Left lobe of liver (tissue), 2 donors: Measurements from ENCODE around the gene RTN4RL1. TPM values are rescaled to one million over a fixed set of nuclear protein-coding genes. Genes with fewer than 3 reads are reported as not detected.

Experiments used
- ATAC-seq: fragments of 200-7000 bp; cut with Tn5 transposase; one replicate; pipeline ENCODE4 v1.9.1; 2020; ENCODE audit warnings: mild to moderate bottlenecking, moderate library complexity
- DNase-seq: peaks from one replicate; pipeline ENCODE4 v3.0.0-alpha.2; 2020; ENCODE audit warnings: low spot score
- total RNA-seq: library from RNA; stranded (reverse); gene quantifications from one replicate; pipeline ENCODE4 v1.2.1, GENCODE V29; 2021
- donor health status: DM: no; HTN: no; CAD: no; lungs with moderate emphysema.
- donor health status: DM: no; HTN: yes; CAD: no.

The RTN4RL1 gene
- total RNA-seq, result 1.8 TPM

- peak; percentile 76 for DNase-seq
- peak; percentile 67 for ATAC-seq
Measured at GRCh38 chr17:2025220-2025621, at the start of gene RTN4RL1. Gene RTN4RL1, minus strand, starts transcription at chr17:2025334. Its CDS starts 469 bp downstream, at chr17:2024865.

GRCh38 chr17:2074919-2075318 lies 49.8 kb upstream of the RTN4RL1 start:
- no peak for ATAC-seq

GRCh38 chr17:2071455-2072281 lies 46.5 kb upstream of the RTN4RL1 start:
- ATAC-seq (peak; percentile 33), DNase-seq (peak; percentile 69)

More at GRCh38 chr17:2074919-2075318, 49.8 kb upstream of the RTN4RL1 start:
- no peak for DNase-seq

GRCh38 chr17:2071024-2071385 lies 45.9 kb upstream of the RTN4RL1 start:
- ATAC-seq (no peak), DNase-seq (no peak)

GRCh38 chr17:2070241-2071023 lies 45.3 kb upstream of the RTN4RL1 start:
- ATAC-seq, result peak; percentile 81

GRCh38 chr17:2068519-2069051 lies 43.5 kb upstream of the RTN4RL1 start:
- ATAC-seq (no peak), DNase-seq (no peak)

More at GRCh38 chr17:2070241-2071023, 45.3 kb upstream of the RTN4RL1 start:
- peak; percentile 90 for DNase-seq

- DNase-seq (no peak), ATAC-seq (no peak)
Measured at GRCh38 chr17:2068031-2068518, 42.9 kb upstream of the RTN4RL1 start.

GRCh38 chr17:2067608-2068024 lies 42.5 kb upstream of the RTN4RL1 start:
- ATAC-seq (no peak), DNase-seq (no peak)

- no peak for ATAC-seq
- DNase-seq, result no peak
Measured at GRCh38 chr17:2067048-2067561, 42.0 kb upstream of the RTN4RL1 start.

GRCh38 chr17:2065949-2066400 lies 40.8 kb upstream of the RTN4RL1 start:
- ATAC-seq, result no peak
- DNase-seq, result no peak

GRCh38 chr17:2064980-2065785 lies 40.0 kb upstream of the RTN4RL1 start:
- ATAC-seq (peak; percentile 8), DNase-seq (no peak)

- ATAC-seq, result peak; percentile 4
Measured at GRCh38 chr17:2064520-2064971, 39.4 kb upstream of the RTN4RL1 start.

GRCh38 chr17:2064147-2064489 lies 39.0 kb upstream of the RTN4RL1 start:
- ATAC-seq, result peak; percentile 32

More at GRCh38 chr17:2064520-2064971, 39.4 kb upstream of the RTN4RL1 start:
- DNase-seq, result no peak

GRCh38 chr17:2063261-2064146 lies 38.4 kb upstream of the RTN4RL1 start:
- ATAC-seq, result no peak

More at GRCh38 chr17:2064147-2064489, 39.0 kb upstream of the RTN4RL1 start:
- no peak for DNase-seq

GRCh38 chr17:2062571-2063183 lies 37.5 kb upstream of the RTN4RL1 start:
- DNase-seq (no peak), ATAC-seq (no peak)

More at GRCh38 chr17:2063261-2064146, 38.4 kb upstream of the RTN4RL1 start:
- no peak for DNase-seq

- no peak for DNase-seq
- no peak for ATAC-seq
Measured at GRCh38 chr17:2061441-2061958, 36.4 kb upstream of the RTN4RL1 start.

GRCh38 chr17:2060681-2061440 lies 35.7 kb upstream of the RTN4RL1 start:
- DNase-seq (no peak), ATAC-seq (no peak)

GRCh38 chr17:2060385-2060658 lies 35.2 kb upstream of the RTN4RL1 start:
- no peak for ATAC-seq

More at GRCh38 chr17:2060385-2060658, 35.2 kb upstream of the RTN4RL1 start:
- DNase-seq, result no peak
